Glomerular visceral epithelial cell (primary cell): Measurements from ENCODE around the gene CEP295NL.
A peak's percentile ranks its signal among the peaks of the same experiment; 100 is the strongest.
"Not testable (repeated sequence)": the region's sequence is repeated elsewhere in the genome, so short reads cannot be mapped to it uniquely, and the experiment has no call there.

Experiments
- DNase-seq: peaks from one replicate; pipeline ENCODE4 v3.0.0-alpha.2; 2016; ENCODE audit errors: extremely low spot score

The CEP295NL gene

DNA sequence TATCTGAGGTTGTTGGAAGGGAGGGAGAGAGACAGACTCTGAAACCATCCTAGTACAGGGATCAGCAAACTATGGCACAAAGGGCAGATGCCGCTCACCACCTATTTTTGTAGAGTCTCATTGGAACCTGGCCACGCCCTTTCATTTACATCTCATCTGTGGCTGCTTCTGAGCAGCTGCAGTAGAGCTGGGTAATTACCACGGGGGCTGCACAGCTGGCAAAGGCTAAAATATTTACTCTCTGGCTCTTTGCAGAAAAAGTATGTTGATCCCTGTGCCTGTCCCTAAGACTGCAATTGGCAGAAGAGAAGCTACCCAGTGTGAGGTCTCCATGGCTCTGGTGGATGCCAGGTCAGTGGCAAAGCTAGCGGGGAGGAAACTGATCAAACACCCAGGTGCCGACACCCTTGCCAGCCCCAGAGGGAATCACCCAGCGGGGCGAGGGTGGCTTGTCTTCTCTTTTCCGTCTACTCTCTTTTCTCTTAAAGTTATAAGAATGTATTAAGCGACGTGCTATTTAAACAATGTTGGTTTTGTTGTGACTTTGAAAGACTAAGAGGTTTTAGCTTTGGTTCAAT, 14.0 kb downstream of the CEP295NL start:
- DNase-seq, result no peak

DNA sequence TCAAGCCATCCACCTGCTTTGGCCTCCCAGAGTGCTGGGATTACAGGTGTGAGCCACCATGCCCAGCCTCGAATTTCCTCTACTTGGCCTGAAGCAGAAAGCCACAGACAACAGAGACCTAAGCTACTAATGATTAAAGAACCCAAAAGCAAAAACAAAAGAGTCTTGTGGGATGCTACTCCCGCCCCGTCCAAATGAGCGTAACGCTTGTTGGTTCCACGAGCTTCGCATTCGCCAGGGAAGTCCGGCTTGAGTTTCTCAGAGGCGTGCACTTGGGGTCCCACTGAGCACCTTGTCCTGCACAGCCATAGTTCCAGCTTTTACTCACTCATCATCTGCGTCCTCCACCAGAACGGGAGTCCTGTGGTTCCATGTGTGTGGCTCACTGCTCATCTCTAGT, 16.0 kb downstream of the CEP295NL start:
- no peak for DNase-seq

GRCh38 chr17:78885956-78886355, 17.0 kb downstream of the CEP295NL start:
- DNase-seq, result no peak

DNA sequence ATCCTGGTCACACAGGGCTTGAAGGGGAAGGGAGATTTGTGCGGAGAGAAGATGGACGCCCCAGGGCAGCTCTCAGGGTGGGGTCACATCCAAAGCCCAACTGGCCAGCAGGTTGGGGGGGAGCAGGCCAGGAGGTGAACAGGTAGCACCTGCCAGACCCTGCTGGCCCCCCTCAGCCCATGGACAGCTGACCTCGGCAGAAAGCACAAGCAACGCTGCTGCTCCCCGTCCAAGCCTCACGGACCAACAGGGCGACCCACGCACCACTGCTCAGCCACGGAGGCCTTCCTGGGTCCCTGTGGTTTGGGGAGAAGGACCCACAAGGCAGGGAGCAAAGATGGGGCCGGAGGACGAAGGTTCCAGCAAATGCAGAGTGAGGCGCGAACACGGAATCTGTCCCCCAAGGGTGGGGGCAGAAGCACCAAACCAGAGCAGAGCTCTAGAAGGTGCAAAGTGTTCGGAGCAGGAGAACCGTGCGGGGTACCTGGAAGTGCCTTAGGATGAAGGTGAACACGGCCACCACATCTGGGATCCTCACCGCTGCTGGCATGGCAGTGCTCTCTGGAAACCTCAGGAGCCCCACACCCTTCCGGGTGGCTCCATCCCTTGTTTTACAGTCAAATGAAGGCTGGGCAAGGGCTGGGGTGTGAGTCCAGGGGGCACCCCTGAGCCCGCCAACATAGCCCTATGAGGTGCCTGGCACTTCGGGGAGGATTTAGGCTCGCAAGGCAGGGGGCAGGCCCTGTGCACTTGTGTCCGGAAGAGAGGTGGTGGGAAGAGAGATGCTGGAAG, 17.9 kb downstream of the CEP295NL start:
- no peak for DNase-seq

- no peak for DNase-seq
These were observed 18.7 kb downstream of the CEP295NL start for GRCh38 chr17:78884148-78884825.

- peak; percentile 95 for DNase-seq
These were observed 19.4 kb downstream of the CEP295NL start for GRCh38 chr17:78883533-78884131.

- DNase-seq, result no peak
These were observed 19.9 kb downstream of the CEP295NL start for GRCh38 chr17:78883089-78883532.

DNA sequence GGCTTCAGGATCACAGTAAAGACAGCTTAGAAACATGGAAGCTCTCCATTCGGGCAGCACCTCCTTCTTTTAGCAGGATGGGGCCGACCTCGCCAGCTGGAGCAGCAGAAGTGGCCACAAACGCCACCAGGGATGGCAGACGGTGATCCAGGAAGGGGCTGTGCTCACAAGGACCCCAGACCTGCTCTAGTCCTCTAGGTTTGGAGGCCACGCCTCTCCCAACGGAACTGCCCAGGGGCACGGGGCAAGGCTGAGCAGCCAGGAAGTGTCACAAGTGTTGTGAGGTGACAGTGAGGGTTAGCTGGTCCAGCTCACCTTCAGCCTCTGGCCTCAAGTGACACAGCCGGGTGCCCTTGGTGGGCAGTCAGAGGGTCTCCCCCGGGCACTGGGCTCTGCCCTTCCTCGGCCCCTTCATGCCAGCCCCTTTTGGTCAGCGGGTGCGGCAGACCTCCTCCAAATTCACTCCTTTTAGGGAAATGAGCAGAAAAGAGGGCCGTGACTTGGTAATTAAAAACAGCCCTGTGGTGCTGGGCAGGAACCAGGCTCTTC, 20.4 kb downstream of the CEP295NL start:
- DNase-seq, result no peak

- peak; percentile 72 for DNase-seq
These were observed 23.3 kb downstream of the CEP295NL start for GRCh38 chr17:78879635-78880186.

DNA sequence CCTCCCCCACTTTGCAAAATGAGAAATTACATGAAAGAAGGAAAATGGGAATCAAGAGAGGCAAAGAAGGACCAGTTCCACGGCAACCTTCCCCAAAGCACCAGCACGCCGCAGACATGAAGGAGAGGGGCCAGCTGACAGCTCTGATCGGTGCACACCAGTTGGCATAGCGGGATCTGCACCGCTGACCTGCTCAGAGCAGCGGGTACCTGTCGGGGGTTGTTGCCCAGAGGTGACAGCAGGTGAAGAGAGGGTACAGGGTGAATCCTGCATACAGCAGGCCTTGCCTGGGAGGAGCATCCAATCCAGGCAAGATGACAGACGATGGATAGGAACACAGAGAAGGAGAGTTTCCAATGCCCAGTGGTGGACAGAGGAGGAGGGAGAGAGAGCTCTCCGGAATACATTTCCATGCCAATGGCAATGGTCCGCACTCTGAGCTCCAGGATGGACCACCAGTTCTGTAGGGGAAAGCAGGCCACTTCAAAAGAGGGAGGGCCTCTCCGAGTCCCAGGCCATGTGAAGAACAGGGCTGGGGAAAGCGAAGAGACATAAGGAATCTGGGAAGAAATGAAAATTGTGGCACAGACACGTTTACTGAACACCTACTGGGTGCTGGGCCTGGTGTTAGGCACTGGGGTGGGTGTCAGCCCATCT, 24.0 kb downstream of the CEP295NL start:
- no peak for DNase-seq

- no peak for DNase-seq
These were observed 24.7 kb downstream of the CEP295NL start for GRCh38 chr17:78878261-78878660.

- DNase-seq, result not testable (repeated sequence)
These were observed 26.0 kb downstream of the CEP295NL start for GRCh38 chr17:78876954-78877517.

DNA sequence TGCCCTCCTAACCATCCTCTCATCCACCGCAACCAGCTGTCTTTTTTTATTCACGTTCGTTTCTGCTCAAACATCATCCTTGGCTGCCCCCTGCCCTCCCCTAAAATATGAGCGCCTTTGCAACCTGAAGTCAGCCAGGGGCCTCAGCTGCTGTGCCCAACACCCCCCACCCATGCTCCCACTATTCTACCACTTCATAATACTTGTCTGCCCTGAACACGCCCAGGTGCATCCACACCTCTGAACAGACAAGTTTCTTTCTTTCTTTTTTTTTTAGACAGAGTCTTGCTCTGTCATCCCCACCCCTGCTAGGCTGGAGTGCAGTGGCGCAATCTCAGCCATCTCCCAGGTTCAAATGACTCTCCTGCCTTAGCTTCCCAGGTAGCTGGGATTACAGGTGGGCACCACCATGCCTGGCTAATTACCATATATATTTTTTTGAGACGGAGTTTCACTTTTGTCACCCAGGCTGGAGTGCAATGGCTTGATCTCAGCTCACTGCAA, 26.9 kb downstream of the CEP295NL start:
- DNase-seq, result no peak

DNA sequence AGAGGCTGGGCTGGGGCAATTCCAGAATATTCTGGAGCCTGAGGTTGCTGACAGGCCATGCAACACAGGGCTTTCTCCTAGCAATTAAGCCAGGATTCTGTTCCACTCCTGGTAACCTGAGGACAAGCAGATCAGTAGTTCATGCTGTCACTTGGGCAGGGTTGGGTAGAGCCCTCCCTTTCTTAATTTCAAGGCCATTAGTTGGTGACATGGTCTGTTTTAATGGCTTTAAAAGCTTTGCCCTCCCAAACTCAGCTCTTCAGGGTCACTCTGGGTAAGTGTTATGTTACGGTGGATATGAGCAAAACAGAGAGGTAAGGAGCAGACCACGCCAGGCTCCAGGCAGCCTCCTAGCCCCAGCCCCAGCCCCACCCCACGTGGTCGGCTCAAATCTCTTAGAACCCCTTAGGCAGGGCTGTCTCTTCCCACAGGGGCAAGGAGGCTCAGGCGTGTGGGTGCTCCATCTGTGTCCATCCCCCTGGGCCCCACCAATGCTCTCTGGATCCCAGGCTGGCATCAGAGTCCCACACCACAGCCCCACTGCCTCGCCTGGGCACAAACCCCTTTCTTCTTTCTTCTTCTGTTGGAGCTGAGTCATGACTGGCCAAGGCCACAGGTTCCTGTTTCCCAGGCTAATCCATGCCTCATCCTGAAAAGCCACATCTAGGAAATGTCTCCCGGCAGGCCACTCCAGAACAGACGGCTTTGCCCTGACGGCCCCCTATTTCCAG, 27.5 kb downstream of the CEP295NL start:
- peak; percentile 62 for DNase-seq

GRCh38 chr17:78873519-78874340, 29.3 kb downstream of the CEP295NL start:
- peak; percentile 90 for DNase-seq

DNA sequence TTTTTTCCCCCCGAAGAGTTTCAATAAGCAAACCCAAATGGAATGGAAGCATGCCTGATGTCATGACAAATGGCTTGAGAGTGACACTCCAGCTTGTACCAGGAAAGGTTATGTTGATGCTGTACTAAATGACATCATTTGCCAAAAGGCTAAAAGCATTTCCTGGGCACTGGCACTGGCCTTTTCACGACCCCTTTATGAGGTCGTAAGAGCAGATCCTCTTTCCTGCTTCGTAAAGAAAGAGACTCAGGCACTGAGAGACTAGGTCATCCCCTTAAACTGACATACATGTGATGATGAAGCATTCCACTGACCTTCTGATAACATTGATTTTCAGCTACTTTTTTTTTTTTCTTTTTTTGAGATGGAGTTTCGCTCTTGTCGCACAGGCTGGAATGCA, 30.5 kb downstream of the CEP295NL start:
- DNase-seq, result no peak

DNA sequence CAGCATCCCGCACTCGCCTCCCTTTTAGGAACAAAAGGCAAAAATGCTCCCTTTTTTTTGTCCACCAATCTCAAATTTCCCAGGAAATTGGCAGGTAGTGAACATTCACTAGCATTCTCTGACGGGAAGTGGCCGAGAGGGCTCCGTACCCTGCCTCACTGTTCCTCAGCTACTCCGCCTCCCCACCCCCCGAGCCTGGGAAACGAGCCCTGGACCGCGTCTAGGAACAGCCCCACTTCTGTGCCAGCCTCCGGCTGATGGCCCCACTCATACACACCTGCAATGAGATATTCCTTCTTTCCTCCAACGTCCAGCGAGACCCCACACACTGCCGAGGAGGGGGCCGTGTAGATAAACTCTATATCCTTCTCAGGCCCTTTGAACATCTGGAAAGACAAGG, 32.4 kb downstream of the CEP295NL start:
- no peak for DNase-seq

- no peak for DNase-seq
These were observed 34.6 kb downstream of the CEP295NL start for GRCh38 chr17:78868391-78868790.

- DNase-seq, result not testable (repeated sequence)
These were observed 36.0 kb downstream of the CEP295NL start for GRCh38 chr17:78867046-78867445.
